IMR-90 (cell line): ENCODE measurements around the gene HOXA2. TPM values are rescaled to one million over a fixed set of nuclear protein-coding genes. Genes with fewer than 3 reads are reported as not detected.

Experiments
- ATAC-seq: fragments of 200-7000 bp; cut with Tn5 transposase; 2 replicates; pipeline ENCODE4 v1.9.1; 2020; ENCODE audit warnings: low read depth, mild to moderate bottlenecking, moderate library complexity
- BruUV-seq: library from RNA; stranded (reverse); fragments of 400-500 nt; replicated peaks from 2 replicates; lab custom pipeline; 2021; lab: Mats Ljungman, UMichigan
- CTCF ChIA-PET: fragments of 300-600 bp; formaldehyde crosslinking; extraction: SDS; loops from one replicate; lab custom pipeline; 2021; ENCODE audit warnings: antibody characterized with exemption; lab: Yijun Ruan, JAX
- POLR2A ChIA-PET: fragments of 300-600 bp; sonication (Branson Sonifier 250); formaldehyde crosslinking; loops from one replicate; lab custom pipeline; 2022; ENCODE audit warnings: antibody characterized with exemption; ENCODE audit not compliant: unreplicated experiment; lab: Charles Lee
- DNase-seq: peaks from one replicate; pipeline ENCODE4 v3.0.0; 2013
- H2AFZ ChIP-seq: replicated peaks from 2 replicates; pipeline ENCODE3; 2013; ENCODE audit warnings: low read length, mild to moderate bottlenecking; ENCODE audit not compliant: poor library complexity
- H2AK5ac ChIP-seq: 2 replicates; pipeline ENCODE4 v1.6.1; 2013; ENCODE audit warnings: low read depth, low read length, inconsistent platforms
- H2AK9ac ChIP-seq: replicated peaks from 2 replicates; pipeline ENCODE3; 2013; ENCODE audit warnings: mild to moderate bottlenecking, low read depth, low read length, moderate library complexity; ENCODE audit not compliant: poor library complexity
- H2BK120ac ChIP-seq: 2 replicates; pipeline ENCODE4 v1.6.1; 2013; ENCODE audit warnings: low read depth, low read length, inconsistent platforms
- H2BK15ac ChIP-seq: 3 replicates; pipeline ENCODE4 v1.6.1; 2013; ENCODE audit warnings: low read depth, low read length, inconsistent platforms
- H2BK20ac ChIP-seq: 2 replicates; pipeline ENCODE4 v1.6.1; 2013; ENCODE audit warnings: low read depth, mild to moderate bottlenecking, inconsistent platforms, low read length, moderate library complexity
- H2BK5ac ChIP-seq: 2 replicates; pipeline ENCODE4 v1.6.1; 2013; ENCODE audit warnings: mild to moderate bottlenecking, low read depth, low read length, inconsistent platforms; ENCODE audit not compliant: poor library complexity, severe bottlenecking
- H3K14ac ChIP-seq: replicated peaks from 2 replicates; pipeline ENCODE4 v1.6.1; 2013; ENCODE audit warnings: low read depth, low read length, inconsistent platforms
- H3K18ac ChIP-seq: 2 replicates; pipeline ENCODE4 v1.6.1; 2013; ENCODE audit warnings: low read depth, low read length, control low read depth
- H3K23ac ChIP-seq: 2 replicates; pipeline ENCODE4 v1.6.1; 2013; ENCODE audit warnings: low read depth, low read length, inconsistent platforms
- H3K27ac ChIP-seq: 2 replicates; pipeline ENCODE4 v1.5.1; 2013; ENCODE audit warnings: mild to moderate bottlenecking, control low read depth, low read length; ENCODE audit not compliant: insufficient read depth
- H3K27me3 ChIP-seq: 2 replicates; pipeline ENCODE4 v1.6.1; 2013; ENCODE audit warnings: low read length; ENCODE audit not compliant: control insufficient read depth, insufficient read depth
- H3K36me3 ChIP-seq: 2 replicates; pipeline ENCODE4 v1.6.1; 2013; ENCODE audit warnings: low read length, mixed read lengths; ENCODE audit not compliant: control insufficient read depth, insufficient read depth
- H3K4ac ChIP-seq: 2 replicates; pipeline ENCODE4 v1.6.1; 2013; ENCODE audit warnings: low read depth, low read length, inconsistent platforms
- H3K4me1 ChIP-seq: 2 replicates; pipeline ENCODE4 v1.6.1; 2013; ENCODE audit warnings: low read length, mixed read lengths; ENCODE audit not compliant: control insufficient read depth, insufficient read depth
- H3K4me2 ChIP-seq: 2 replicates; pipeline ENCODE4 v1.6.1; 2013; ENCODE audit warnings: low read depth, mild to moderate bottlenecking, control low read depth, low read length, moderate library complexity
- H3K4me3 ChIP-seq: 2 replicates; pipeline ENCODE4 v1.5.1; 2013; ENCODE audit warnings: low read depth, mild to moderate bottlenecking, control low read depth, low read length, moderate library complexity; ENCODE audit not compliant: insufficient read depth
- H3K56ac ChIP-seq: 2 replicates; pipeline ENCODE4 v1.6.1; 2013; ENCODE audit warnings: low read length, inconsistent platforms; ENCODE audit not compliant: insufficient read depth; ENCODE audit errors: extremely low read depth
- H3K79me1 ChIP-seq, 2 experiments: 2 replicates each; pipeline ENCODE4 v1.6.1; 2013; ENCODE audit warnings: low read length in 2 of 2, inconsistent platforms in 1 of 2, low read depth in 1 of 2
- H3K9ac ChIP-seq: 2 replicates; pipeline ENCODE4 v1.6.1; 2013; ENCODE audit warnings: low read depth, low read length, control low read depth
- H3K9me1 ChIP-seq: 2 replicates; pipeline ENCODE4 v1.6.1; 2013; ENCODE audit warnings: low read length, inconsistent platforms; ENCODE audit not compliant: insufficient read depth
- H3K9me3 ChIP-seq: 2 replicates; pipeline ENCODE4 v1.6.1; 2013; ENCODE audit warnings: low read length; ENCODE audit not compliant: control insufficient read depth, insufficient read depth
- H4K20me1 ChIP-seq: 2 replicates; pipeline ENCODE4 v1.6.1; 2013; ENCODE audit warnings: low read length, inconsistent platforms; ENCODE audit not compliant: insufficient read depth
- H4K5ac ChIP-seq: 2 replicates; pipeline ENCODE4 v1.6.1; 2013; ENCODE audit warnings: mild to moderate bottlenecking, low read depth, low read length, control low read depth
- H4K8ac ChIP-seq, 2 experiments: 2 replicates each; pipeline ENCODE4 v1.6.1; 2013; ENCODE audit warnings: low read depth in 2 of 2, low read length in 2 of 2, control low read depth in 1 of 2, inconsistent platforms in 1 of 2
- H4K91ac ChIP-seq: 2 replicates; pipeline ENCODE4 v1.6.1; 2013; ENCODE audit warnings: low read depth, low read length, inconsistent platforms; ENCODE audit not compliant: insufficient read depth
- BHLHE40 ChIP-seq: fragments of 150-350 bp; IDR thresholded peaks from 2 replicates; pipeline ENCODE4 v1.6.1; 2016; ENCODE audit warnings: mild to moderate bottlenecking, low read depth, low read length
- CHD1 ChIP-seq: IDR thresholded peaks from 2 replicates; pipeline ENCODE4 v1.6.1; 2012; ENCODE audit warnings: low read depth, low read length, improper control_type of control experiment
- FOS ChIP-seq: fragments of 150-350 bp; IDR thresholded peaks from 2 replicates; pipeline ENCODE4 v1.6.1; 2016; ENCODE audit warnings: low read depth, low read length
- MAFK ChIP-seq: IDR thresholded peaks from 2 replicates; pipeline ENCODE4 v1.6.1; 2012; ENCODE audit warnings: low read depth, low read length, improper control_type of control experiment
- MAZ ChIP-seq: IDR thresholded peaks from 2 replicates; pipeline ENCODE4 v1.6.1; 2012; ENCODE audit warnings: low read depth, mild to moderate bottlenecking, low read length, improper control_type of control experiment, moderate library complexity, borderline replicate concordance
- MXI1 ChIP-seq: IDR thresholded peaks from 2 replicates; pipeline ENCODE4 v1.6.1; 2012; ENCODE audit warnings: low read depth, mild to moderate bottlenecking, low read length, moderate library complexity, borderline replicate concordance
- NFE2L2 ChIP-seq: fragments of 150-350 bp; IDR thresholded peaks from 2 replicates; pipeline ENCODE4 v1.6.1; 2016; ENCODE audit warnings: low read depth, mild to moderate bottlenecking, low read length
- POLR2A ChIP-seq: IDR thresholded peaks from 2 replicates; pipeline ENCODE4 v1.6.1; 2012; ENCODE audit warnings: mild to moderate bottlenecking, low read depth, low read length
- RAD21 ChIP-seq: IDR thresholded peaks from 2 replicates; pipeline ENCODE4 v1.6.1; 2012; ENCODE audit warnings: low read length, improper control_type of control experiment
- RFX5 ChIP-seq: IDR thresholded peaks from 2 replicates; pipeline ENCODE4 v1.8.0; 2012; ENCODE audit warnings: low read depth, mild to moderate bottlenecking, low read length, moderate library complexity
- SMC3 ChIP-seq: fragments of 150-350 bp; IDR thresholded peaks from 2 replicates; pipeline ENCODE4 v1.6.1; 2016; ENCODE audit warnings: low read depth, mild to moderate bottlenecking, antibody characterized with exemption, low read length, moderate library complexity
- WGBS, 2 experiments: methylation state at CpG; one replicate each; pipeline versions ENCODE4 v1.1.5 to v1.1.7; 2013; ENCODE audit warnings: missing lambda C conversion rate in 2 of 2; ENCODE audit not compliant: insufficient read length in 1 of 2; ENCODE audit errors: extremely low coverage in 2 of 2; 5-methylcytosine and 5-hydroxymethylcytosine counted together
- dilution Hi-C: fragments of 300-500 bp; cut with HindIII; formaldehyde crosslinking; loops from one replicate; pipeline ENCODE4 v1.14.3; 2018; ENCODE audit warnings: low sequenced_read_pairs; ENCODE audit not compliant: unreplicated experiment
- in situ Hi-C: fragments of 300-500 bp; cut with MboI; formaldehyde crosslinking; loops from 3 replicates; pipeline ENCODE4 v1.14.3; 2019; ENCODE audit warnings: low sequenced_read_pairs, inconsistent platforms, mixed read lengths
- intact Hi-C: fragments of 100-400 bp; cut with micrococcal nuclease; formaldehyde crosslinking; loops from 2 replicates; pipeline ENCODE4 v1.10.0; 2022
- polyA plus RNA-seq, 3 experiments: library from polyadenylated mRNA; depleted of rRNA; stranded (reverse); fragments of >200 nt; gene quantifications; 2 replicates each; pipeline ENCODE4 v1.2.3, GENCODE V29; 2012; ENCODE audit warnings: low replicate concordance in 1 of 3
- total RNA-seq: library from RNA; depleted of rRNA; stranded (reverse); fragments of >200 nt; gene quantifications from 2 replicates; pipeline ENCODE4 v1.2.3, GENCODE V29; 2012
- TF ChIP-seq, protein P1 (sequence below): conservative IDR thresholded peaks from 2 replicates; pipeline ENCODE4 v1.5.1; 2012; ENCODE audit warnings: mild to moderate bottlenecking, low read depth, low read length, improper control_type of control experiment
- TF ChIP-seq, protein P2 (sequence below): fragments of 150-350 bp; IDR thresholded peaks from 2 replicates; pipeline ENCODE4 v1.6.1; 2016; ENCODE audit warnings: low read depth, mild to moderate bottlenecking, low read length, moderate library complexity, borderline replicate concordance

HOXA2 gene
- total and polyA plus RNA-seq, 2 of the 4 experiments (the other 2 are of a cell fraction), result 1.6 to 3.9 TPM

DNA sequence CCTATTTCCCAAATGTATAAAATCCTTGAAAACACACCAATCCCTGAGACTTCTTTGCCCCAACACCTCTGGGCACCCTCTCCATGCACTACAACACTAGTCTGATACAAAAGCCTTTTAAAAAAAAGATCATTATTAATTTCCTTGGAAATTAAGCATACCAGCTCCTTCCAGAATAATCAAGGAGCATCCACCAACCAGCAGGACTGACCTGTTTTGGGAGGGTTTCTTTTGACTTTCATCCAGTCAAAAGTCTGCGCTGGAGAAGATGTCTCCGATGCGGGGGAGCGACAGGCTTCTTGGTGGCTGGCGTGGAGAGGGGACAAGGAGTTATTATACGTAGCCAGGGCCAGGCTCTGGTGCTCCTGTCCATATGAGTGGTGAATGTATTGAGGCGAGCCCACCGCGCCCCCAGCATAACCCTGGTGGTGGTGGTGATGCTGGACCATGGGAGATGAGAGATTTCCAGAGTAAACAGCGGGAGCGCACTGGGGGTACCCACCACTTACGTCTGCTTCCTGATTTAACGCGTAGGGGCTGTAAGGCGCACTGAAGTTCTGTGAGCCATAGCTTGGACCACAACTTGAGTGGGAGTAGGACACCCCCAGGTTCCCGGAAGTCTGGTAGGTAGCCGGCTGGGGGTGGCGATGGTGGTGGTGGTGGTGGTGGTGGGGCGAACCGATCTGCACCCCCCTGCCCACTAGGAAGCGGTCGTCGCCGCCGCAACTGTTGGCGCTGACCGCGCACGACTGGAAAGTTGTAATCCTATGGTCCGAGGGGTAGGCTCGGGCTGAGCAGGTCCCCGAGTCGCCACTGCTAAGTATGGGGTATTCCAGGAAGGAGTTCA lies 7.2 kb downstream of the HOXA2 start (continued):
- TF ChIP-seq POLR2A, result no peak
- no peak for TF ChIP-seq NFE2L2

DNA sequence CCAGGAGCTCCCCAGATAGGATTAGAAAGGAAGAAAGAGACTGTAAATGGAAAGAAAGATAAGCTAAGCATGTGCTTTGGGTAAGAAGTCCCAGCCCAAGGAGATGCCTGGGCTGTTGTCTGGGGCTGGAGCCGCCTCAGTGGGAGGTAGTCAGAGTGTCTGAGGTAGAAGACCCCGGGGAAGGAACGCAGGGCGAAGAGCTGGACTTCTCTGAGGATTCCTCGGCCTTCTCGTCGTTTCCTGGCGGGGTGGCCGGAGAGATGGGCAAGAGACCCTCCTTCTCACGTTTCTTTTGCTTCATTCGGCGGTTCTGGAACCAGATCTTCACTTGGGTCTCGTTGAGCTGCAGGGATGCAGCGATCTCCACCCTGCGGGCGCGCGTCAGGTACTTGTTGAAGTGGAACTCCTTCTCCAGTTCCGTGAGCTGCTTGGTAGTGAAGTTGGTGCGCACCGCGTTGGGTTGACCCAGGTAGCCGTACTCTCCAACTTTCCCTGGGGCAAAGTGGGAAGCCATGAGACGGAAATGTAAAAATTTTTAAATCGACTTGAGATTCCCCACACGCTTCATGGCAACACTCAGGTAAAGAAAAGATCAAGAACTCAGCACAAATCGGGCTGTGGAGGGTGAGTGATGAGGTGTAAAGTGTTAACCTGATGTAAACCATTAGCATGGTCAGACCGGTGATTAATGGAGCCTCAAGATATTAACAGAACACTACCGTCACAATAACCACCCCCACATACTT lies 8.0 kb downstream of the HOXA2 start:
- Histone ChIP-seq H3K27me3 (0 out of 2 replicates have a peak, but pooled peaks cover 2% of the 10 kb centered on the region), H2AK9ac (no peak overlapping the region), H4K91ac (no peak overlapping the region), H3K18ac (no peak overlapping the region), H3K9me1 (no peaks in the 10 kb centered on the region), H2BK120ac (no peak overlapping the region), H3K79me1 (peaks cover 10 to 16% of the 10 kb centered on the region in 2 experiments; a peak in 3 of 4 replicates), H4K20me1 (peaks cover 13% of the 10 kb centered on the region), H3K4me3 (no peak overlapping the region), H2BK5ac (no peak overlapping the region), H3K4ac (no peak overlapping the region), H4K8ac (no peak overlapping the region), H2BK20ac (no peak overlapping the region), H3K56ac (no peak overlapping the region), H2BK15ac (no peak overlapping the region), H3K23ac (no peak overlapping the region), H3K9ac (no peak overlapping the region), H3K9me3 (no peaks in the 10 kb centered on the region), H3K27ac (no peak overlapping the region), H4K5ac (no peak overlapping the region), H3K4me2 (no peak overlapping the region), H3K36me3 (peaks cover 5% of the 10 kb centered on the region), H3K14ac (no peak overlapping the region), H2AFZ (no peak overlapping the region), H3K4me1 (no peaks in the 10 kb centered on the region), H2AK5ac (no peak overlapping the region)
- intact Hi-C loops (no loop called here), dilution Hi-C loops (no loop called here), in situ Hi-C loops (no loop called here)
- DNase-seq (no peak), ATAC-seq (no peak)
- CTCF ChIA-PET, result no interaction called here
- no TSS peak for BruUV-seq
- WGBS, 2 experiments, result 90% methylated on average over 2 of the region's 29 CpGs; no CpG with 5 or more reads in 1 of the 2 experiments
- POLR2A ChIA-PET, result no interaction called here
- TF ChIP-seq FOS, result no peak
- TF ChIP-seq RFX5, result no peak
- TF ChIP-seq MAFK, result no peak
- TF ChIP-seq MAZ, result no peak
- TF ChIP-seq, protein P1, sequence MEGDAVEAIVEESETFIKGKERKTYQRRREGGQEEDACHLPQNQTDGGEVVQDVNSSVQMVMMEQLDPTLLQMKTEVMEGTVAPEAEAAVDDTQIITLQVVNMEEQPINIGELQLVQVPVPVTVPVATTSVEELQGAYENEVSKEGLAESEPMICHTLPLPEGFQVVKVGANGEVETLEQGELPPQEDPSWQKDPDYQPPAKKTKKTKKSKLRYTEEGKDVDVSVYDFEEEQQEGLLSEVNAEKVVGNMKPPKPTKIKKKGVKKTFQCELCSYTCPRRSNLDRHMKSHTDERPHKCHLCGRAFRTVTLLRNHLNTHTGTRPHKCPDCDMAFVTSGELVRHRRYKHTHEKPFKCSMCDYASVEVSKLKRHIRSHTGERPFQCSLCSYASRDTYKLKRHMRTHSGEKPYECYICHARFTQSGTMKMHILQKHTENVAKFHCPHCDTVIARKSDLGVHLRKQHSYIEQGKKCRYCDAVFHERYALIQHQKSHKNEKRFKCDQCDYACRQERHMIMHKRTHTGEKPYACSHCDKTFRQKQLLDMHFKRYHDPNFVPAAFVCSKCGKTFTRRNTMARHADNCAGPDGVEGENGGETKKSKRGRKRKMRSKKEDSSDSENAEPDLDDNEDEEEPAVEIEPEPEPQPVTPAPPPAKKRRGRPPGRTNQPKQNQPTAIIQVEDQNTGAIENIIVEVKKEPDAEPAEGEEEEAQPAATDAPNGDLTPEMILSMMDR, result no peak
- no peak for TF ChIP-seq RAD21
- TF ChIP-seq SMC3, result no peak
- no peak for TF ChIP-seq BHLHE40
- no peak for TF ChIP-seq MXI1
- TF ChIP-seq, protein P2, sequence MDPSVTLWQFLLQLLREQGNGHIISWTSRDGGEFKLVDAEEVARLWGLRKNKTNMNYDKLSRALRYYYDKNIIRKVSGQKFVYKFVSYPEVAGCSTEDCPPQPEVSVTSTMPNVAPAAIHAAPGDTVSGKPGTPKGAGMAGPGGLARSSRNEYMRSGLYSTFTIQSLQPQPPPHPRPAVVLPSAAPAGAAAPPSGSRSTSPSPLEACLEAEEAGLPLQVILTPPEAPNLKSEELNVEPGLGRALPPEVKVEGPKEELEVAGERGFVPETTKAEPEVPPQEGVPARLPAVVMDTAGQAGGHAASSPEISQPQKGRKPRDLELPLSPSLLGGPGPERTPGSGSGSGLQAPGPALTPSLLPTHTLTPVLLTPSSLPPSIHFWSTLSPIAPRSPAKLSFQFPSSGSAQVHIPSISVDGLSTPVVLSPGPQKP, result no peak
- no peak for TF ChIP-seq CHD1
